Prostate gland (tissue), 2 donors: ENCODE measurements around the gene HAUS8.

Source experiments
- CTCF ChIP-seq, 4 experiments: fragments of 200-600 bp in 2 of 4; fragments of 450-650 bp in 2 of 4; sonication (generic) in 2 of 4; IDR thresholded peaks; 1 replicate in 3 of 4; 2 replicates in 1 of 4; pipeline ENCODE4 v1.5.1; 2016 to 2019; ENCODE audit warnings: antibody characterized with exemption in 4 of 4, mild to moderate bottlenecking in 2 of 4, moderate library complexity in 2 of 4
- POLR2A ChIP-seq: fragments of 450-650 bp; IDR thresholded peaks from one replicate; pipeline ENCODE4 v1.6.1; 2016; ENCODE audit warnings: antibody characterized with exemption, mild to moderate bottlenecking
- POLR2AphosphoS5 ChIP-seq: sonication (generic); formaldehyde crosslinking; IDR thresholded peaks from one replicate; pipeline ENCODE4 v1.6.1; 2017; ENCODE audit warnings: antibody characterized with exemption

- TF ChIP-seq CTCF (IDR thresholded peaks at IDR 0.05), result no peak
- TF ChIP-seq POLR2A, result no peak
- no peak for TF ChIP-seq POLR2AphosphoS5
Observed at GRCh38 chr19:17121736-17122293, 46.6 kb upstream of the HAUS8 start.
